ENCODE results near the gene URI1.
"Not testable (repeated sequence)": the region's sequence is repeated elsewhere in the genome, so short reads cannot be mapped to it uniquely, and the experiment has no call there.

The URI1 gene

GRCh38 chr19:30024091-30024490 is 82.1 kb downstream of the URI1 start:
- DNase-seq (ENCODE audit: low read depth in 3 of 3), result no peak

GRCh38 chr19:30026933-30027332 is 84.9 kb downstream of the URI1 start:
- no peak for DNase-seq (ENCODE audit: low read depth in 3 of 3)

GRCh38 chr19:30028118-30028991 is 86.3 kb downstream of the URI1 start:
- no peak for DNase-seq (ENCODE audit: low read depth in 3 of 3)

GRCh38 chr19:30028992-30029343 is 86.9 kb downstream of the URI1 start:
- DNase-seq (ENCODE audit: low read depth in 3 of 3), result no peak

GRCh38 chr19:30029721-30030510 is 87.9 kb downstream of the URI1 start:
- DNase-seq (ENCODE audit: low read depth in 3 of 3), result no peak

GRCh38 chr19:30034321-30034720 is 92.3 kb downstream of the URI1 start:
- no peak for DNase-seq (ENCODE audit: low read depth in 3 of 3)

GRCh38 chr19:30036154-30037129 is 94.4 kb downstream of the URI1 start:
- no peak for DNase-seq (ENCODE audit: low read depth in 3 of 3)

- DNase-seq (ENCODE audit: low read depth in 3 of 3), result no peak
Measured at GRCh38 chr19:30037835-30038234, 95.8 kb downstream of the URI1 start.

GRCh38 chr19:30041931-30042330 is 99.9 kb downstream of the URI1 start:
- not testable (repeated sequence) for DNase-seq (ENCODE audit: low read depth in 3 of 3)

GRCh38 chr19:30043008-30043407 is 101.0 kb downstream of the URI1 start:
- not testable (repeated sequence) for DNase-seq (ENCODE audit: low read depth in 3 of 3)

GRCh38 chr19:30044273-30045248 is 102.5 kb downstream of the URI1 start:
- DNase-seq (ENCODE audit: low read depth in 3 of 3), result no peak

GRCh38 chr19:30046522-30046921 is 104.5 kb downstream of the URI1 start:
- DNase-seq (ENCODE audit: low read depth in 3 of 3), result no peak

- DNase-seq (ENCODE audit: low read depth in 3 of 3), result no peak
Measured at GRCh38 chr19:30047432-30047831, 105.4 kb downstream of the URI1 start.

GRCh38 chr19:30049226-30049625 is 107.2 kb downstream of the URI1 start:
- no peak for DNase-seq (ENCODE audit: low read depth in 3 of 3)

GRCh38 chr19:30049846-30050667 is 108.0 kb downstream of the URI1 start:
- no peak for DNase-seq (ENCODE audit: low read depth in 3 of 3)

GRCh38 chr19:30052122-30053075 is 110.4 kb downstream of the URI1 start:
- no peak for DNase-seq (ENCODE audit: low read depth in 3 of 3)

- no peak for DNase-seq (ENCODE audit: low read depth in 3 of 3)
Measured at GRCh38 chr19:30053558-30053957, 111.5 kb downstream of the URI1 start.

- no peak for DNase-seq (ENCODE audit: low read depth in 3 of 3)
Measured at GRCh38 chr19:30054210-30054609, 112.2 kb downstream of the URI1 start.

- DNase-seq (ENCODE audit: low read depth in 3 of 3), result no peak
Measured at GRCh38 chr19:30056580-30056979, 114.5 kb downstream of the URI1 start.
